ENCODE measurements around the gene FANCL.
"Not testable (repeated sequence)": the region's sequence is repeated elsewhere in the genome, so short reads cannot be mapped to it uniquely, and the experiment has no call there.

FANCL gene

DNA sequence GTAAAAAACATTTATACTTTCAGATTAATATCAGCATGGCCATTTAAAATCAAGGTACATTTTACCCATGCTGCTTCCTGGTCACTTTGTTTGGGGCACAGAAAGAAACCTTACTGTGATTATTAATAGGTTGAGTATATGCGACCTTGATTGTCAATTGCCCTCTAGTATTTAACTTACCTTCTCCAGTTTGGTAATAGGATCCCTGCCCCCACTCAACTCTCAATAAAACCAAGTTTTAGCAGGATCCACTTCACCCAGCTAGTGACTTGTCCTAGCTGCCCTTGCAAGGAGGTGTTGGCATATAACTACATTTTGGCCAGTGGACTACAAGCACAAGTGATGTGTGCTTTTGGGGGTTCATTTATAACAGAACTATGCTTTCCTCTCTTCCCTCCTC is 34.3 kb downstream of the FANCL start:
- DNase-seq (ENCODE audit: low spot score), result no peak

- DNase-seq (ENCODE audit: low spot score), result no peak
Measured at GRCh38 chr2:58204195-58204959, 36.7 kb downstream of the FANCL start.

DNA sequence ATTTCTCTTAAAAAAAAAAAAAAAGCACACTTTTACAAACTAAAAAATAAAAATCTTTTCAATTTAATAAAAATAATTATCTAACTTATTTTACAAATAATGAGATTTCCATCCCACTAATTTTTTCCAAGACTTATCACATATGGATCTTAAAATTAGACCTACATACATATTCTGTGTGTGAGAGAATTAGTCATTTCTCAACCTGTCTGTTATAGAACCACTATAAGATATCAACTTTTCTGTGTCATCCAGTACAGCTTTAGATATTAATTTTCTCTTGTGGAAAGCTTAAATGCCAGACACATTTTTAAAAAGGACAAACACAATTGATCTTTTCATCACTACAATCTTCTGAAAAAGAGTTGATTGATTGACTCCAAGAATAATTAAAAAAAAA is 38.1 kb downstream of the FANCL start:
- DNase-seq (ENCODE audit: low spot score), result no peak

DNA sequence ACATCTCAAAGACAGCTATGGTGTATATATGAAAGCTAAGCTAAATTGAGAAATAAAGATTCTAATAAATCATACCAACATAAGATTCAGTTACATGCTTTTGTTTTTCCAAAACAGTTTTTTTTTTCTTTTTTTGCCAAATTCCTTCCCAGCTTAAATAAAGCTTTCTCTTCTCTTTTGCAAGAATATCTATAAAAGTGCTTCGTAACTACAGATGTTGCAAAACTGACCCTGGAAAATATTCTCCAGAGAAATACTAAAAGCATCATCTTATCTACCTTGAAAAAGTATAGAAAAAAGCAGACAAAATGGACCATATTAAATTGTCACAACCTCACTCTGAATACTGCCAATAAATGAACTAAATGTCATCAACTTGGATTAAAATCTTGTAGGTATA is 38.7 kb downstream of the FANCL start:
- no peak for DNase-seq (ENCODE audit: low spot score)

DNA sequence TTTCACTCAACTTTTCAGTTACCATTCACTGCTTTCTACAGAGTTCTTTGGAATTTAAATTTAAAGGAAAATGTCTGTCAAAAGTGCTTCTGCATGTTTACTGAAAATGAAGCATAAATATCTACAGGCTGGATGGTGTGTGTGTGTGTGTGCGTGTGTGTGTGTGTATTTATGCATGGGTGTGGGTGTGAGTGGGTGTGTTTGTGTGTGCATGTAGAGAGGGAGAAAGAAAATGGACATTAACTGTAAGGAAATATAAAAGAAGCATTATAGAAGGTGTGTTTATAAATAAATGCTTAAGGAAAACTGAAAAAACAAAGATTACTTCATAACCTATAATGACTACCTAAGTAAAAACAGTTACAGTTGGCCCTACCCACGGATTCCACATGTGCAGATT is 43.2 kb downstream of the FANCL start:
- DNase-seq (ENCODE audit: low spot score), result no peak

GRCh38 chr2:58195662-58196061 is 45.5 kb downstream of the FANCL start:
- DNase-seq (ENCODE audit: low spot score), result no peak

GRCh38 chr2:58194458-58194857 is 46.7 kb downstream of the FANCL start:
- no peak for DNase-seq (ENCODE audit: low spot score)

DNA sequence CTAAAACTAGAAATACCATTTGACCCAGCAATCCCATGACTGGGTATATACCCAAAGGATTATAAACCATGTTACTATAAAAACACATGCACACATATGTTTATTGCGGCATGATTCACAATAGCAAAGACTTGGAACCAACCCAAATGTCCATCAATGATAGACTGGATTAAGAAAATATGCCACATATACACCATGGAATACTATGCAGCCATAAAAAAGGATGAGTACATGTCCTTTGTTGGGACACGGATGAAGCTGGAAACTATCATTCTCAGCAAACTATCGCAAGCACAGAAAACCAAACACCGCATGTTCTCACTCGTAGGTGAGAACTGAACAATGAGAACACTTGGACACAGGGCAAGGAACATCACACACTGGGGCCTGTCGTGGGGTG is 54.1 kb downstream of the FANCL start:
- DNase-seq (ENCODE audit: low spot score), result not testable (repeated sequence)

- no peak for DNase-seq (ENCODE audit: low spot score)
Measured at GRCh38 chr2:58186501-58186900, 54.6 kb downstream of the FANCL start.

DNA sequence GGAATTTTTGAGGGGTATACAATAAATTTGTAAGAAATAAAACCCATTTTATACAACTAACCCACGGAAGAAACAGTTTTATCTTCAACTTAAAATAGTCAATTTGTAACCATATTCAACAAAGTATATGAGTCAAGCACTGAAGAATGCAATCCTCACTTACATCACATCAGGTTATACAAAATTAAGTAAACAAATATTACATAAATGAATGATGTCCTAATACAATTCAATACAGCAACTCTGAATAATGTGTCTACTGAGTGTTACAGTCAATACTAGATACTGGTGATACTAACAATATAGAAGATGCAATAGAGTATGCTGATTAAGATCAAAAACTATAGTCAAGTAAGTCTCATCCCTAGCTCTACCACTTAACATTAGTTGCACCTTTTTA is 58.6 kb downstream of the FANCL start:
- no peak for DNase-seq (ENCODE audit: low spot score)

DNA sequence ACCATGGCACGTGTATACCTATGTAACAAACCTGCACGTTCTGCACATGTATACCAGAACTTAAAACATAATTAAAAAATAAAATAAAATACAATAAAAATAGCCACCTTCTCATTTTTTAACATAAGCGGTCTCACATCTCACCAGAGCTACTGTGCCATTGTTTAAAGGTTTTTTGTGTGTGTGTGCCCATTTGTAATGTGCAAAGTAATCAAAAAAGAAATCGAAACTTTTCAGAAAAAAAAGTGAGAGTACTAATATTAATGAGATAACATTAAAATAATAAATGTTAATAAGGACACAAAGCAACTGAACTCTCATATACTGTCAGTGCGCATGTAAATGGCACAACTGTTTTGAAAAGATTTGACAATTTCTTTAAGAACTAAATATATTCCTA is 60.5 kb downstream of the FANCL start:
- no peak for DNase-seq (ENCODE audit: low spot score)

- not testable (repeated sequence) for DNase-seq (ENCODE audit: low spot score)
Measured at GRCh38 chr2:58180175-58180574, 61.0 kb downstream of the FANCL start.

- DNase-seq (ENCODE audit: low spot score), result not testable (repeated sequence)
Measured at GRCh38 chr2:58177187-58177586, 63.9 kb downstream of the FANCL start.

GRCh38 chr2:58171831-58172230 is 69.3 kb downstream of the FANCL start:
- not testable (repeated sequence) for DNase-seq (ENCODE audit: low spot score)

DNA sequence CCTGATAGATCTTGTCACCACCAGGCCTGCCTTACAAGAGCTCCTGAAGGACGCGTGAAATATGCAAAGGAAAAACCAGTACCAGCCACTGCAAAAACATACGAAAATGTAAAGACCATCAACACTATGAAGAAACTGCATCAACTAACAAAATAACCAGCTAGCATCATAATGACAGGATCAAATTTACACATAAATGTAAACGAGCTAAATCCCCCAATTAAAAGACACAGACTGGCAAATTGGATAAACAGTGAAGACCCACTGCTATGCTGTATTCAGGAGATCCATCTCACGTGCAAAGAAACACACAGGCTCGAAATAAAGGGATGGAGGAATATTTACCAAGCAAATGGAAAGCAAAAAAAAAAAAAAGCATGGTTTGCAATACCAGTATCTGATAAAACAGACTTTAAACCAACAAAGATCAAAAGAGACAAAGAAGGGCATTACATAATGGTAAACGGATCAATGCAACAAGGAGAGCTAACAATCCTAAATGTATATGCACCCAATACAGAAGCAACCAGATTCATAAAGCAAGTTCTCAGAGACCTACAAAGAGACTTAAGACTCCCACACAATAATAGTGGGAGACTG is 70.7 kb downstream of the FANCL start:
- not testable (repeated sequence) for DNase-seq (ENCODE audit: low spot score)

- not testable (repeated sequence) for DNase-seq (ENCODE audit: low spot score)
Measured at GRCh38 chr2:58169845-58170244, 71.3 kb downstream of the FANCL start.

DNA sequence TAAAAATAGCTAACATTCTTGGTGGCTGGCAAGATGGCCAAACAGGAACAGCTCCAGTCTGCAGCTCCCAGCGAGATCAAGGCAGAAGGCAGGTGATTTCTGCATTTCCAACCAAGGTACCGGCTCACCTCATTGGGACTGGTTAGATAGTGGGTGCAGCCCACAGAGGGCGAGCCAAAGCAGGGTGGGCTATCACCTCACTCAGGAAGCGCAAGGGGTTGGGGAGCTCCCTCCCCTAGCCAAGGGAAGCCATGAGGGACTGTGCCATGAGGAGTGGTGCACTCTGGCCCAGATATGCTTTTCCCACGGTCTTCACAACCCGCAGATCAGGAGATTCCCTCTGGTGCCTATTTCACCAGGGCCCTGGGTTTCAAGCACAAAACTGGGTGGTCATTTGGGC is 73.0 kb downstream of the FANCL start:
- DNase-seq (ENCODE audit: low spot score), result not testable (repeated sequence)

DNA sequence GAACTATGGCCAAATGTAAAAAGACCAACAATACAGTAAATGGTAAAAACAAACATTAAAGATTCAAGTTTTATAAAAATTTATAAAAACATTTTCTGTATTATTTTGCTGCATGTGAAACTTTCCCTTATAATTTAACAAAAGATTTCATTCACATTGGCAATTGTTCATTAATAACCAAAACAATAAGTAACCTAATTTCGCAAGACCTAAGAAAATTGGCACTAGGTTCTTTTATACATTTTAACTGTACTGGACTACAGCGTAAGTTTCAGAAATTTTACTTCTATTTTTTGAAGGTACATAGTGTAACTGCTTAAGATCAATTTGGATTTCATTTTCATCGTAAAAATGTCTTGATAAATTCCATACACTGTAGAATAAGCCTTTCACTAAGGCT is 77.2 kb downstream of the FANCL start:
- DNase-seq (ENCODE audit: low spot score), result no peak

DNA sequence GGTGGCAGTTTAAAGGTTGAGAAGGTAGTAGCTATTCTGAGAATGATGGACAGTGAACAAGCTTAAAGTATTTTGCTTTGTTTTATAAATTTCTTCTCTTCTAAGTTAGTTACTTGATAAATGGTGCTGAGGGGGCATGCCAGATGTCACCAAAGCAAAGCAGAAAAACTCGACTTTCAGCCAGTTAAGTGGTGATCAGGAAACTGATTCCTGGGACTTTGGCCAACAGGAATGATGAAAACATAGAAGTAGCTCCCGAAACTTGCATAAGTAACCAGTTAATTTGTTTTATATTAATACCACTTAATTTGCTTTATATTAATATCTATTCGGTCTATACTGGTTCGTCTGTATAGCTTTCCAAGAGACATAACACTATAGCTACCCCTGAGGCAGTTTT is 82.6 kb downstream of the FANCL start:
- DNase-seq (ENCODE audit: low spot score), result no peak

DNA sequence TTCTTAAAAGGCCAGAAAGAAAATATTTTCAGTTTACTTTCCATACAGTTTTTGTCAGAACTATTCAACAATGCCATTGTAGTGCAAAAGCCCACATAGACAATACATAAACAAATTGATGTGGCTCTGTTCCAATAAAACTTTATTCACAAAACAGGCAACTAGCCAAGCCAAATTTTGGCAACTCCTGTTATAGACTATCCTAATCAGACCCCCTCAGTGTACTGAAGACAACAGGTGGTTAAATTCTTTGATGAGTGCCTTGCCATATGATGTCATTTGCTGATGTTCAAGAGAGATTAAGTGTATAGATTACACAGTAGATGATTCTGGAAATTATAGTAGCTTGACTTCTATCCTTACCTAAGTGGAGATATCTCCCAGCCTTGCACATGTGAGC is 83.4 kb downstream of the FANCL start:
- DNase-seq (ENCODE audit: low spot score), result no peak

- no peak for DNase-seq (ENCODE audit: low spot score)
Measured at GRCh38 chr2:58156780-58157179, 84.3 kb downstream of the FANCL start.

- DNase-seq (ENCODE audit: low spot score), result no peak
Measured at GRCh38 chr2:58155160-58155778, 85.9 kb downstream of the FANCL start.

- peak; percentile 74 for DNase-seq (ENCODE audit: low spot score)
Measured at GRCh38 chr2:58146707-58147106, 94.4 kb downstream of the FANCL start.
